NCI-H2081 treated with DMSO at 0.1 percent for 48 hours (cell line): ENCODE data around the gene TSPAN32.
"Not testable (repeated sequence)": the region's sequence is repeated elsewhere in the genome, so short reads cannot be mapped to it uniquely, and the experiment has no call there.

Experiments
- DNase-seq: peaks from one replicate; lab custom pipeline; 2025; lab: John Stamatoyannopoulos, UW

The TSPAN32 gene

GRCh38 chr11:2342981-2343380 is 41.2 kb downstream of the TSPAN32 start:
- DNase-seq = no peak

DNA sequence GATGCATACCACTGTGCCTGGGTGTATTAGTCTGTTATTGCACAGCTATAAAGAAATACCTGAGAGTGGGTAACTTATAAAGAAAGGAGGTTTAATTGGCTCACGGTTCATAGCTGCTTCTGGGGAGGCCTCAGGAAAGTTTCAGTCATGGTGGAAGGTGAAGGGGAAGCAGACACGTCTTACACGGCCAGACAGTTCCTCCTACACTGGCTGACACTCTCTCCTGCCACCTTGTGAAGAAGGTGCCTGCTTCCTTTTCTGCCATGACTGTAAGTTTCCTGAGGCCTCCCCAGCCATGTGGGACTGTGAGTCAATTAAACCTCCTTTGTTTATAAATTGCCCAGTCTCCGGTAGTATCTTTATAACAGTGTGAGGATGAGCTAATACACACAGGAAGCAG is 41.7 kb downstream of the TSPAN32 start:
- no peak for DNase-seq

DNA sequence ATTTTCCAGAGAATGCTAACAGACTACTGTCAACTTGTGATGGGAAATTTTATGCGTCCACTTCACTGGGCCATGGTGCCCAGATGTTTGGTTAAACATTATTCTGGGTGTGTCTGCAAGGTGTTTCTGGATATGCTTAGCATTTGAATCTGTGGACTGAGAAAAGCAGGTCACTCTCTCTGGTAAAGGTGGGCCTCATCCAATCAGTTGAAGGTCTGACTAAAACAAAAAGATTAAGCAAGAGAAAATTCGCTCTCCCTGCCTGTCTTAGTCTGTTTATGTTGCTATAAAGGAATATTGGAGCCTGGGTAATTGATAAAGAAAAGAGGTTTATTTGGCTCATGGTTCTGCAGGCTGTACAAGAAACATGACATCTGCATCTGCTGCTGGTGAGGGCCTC is 43.2 kb downstream of the TSPAN32 start:
- no peak for DNase-seq

GRCh38 chr11:2346014-2346413 is 44.2 kb downstream of the TSPAN32 start:
- no peak for DNase-seq

DNA sequence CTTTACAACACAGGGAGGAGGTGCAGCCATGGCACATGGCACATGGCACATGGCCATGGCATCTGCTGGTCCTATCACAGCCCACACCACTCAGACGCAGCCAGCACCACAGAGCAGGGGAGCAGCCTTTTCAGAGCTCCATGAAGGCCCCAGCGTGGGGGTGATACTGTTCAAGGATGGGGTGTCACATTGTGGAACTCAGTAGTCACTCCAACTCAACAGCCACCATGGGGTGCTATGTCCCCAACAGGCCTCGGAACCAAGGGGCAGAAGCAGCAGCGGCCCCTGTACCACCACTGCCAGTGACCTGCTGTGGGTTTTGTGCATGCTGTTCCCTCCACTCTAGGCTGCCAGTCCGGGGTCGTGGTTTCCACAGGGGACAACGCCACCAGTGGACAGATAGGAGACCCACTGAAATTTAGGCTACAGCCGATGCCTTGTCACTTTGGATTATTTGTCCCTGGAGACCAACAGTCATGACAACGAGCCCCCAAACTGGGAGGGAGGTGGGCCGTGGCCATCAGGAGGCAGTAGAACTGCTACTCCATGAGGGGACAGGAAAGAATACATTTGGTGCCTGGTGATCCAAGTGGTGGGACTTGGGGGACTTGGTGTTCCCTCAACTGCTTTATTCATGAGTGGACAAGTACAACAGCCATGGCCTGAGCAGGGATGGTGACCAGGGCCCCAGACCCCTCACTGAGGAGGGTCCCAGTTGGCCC is 44.9 kb downstream of the TSPAN32 start:
- DNase-seq = no peak

GRCh38 chr11:2347308-2347830 is 45.6 kb downstream of the TSPAN32 start:
- no peak for DNase-seq

- DNase-seq = no peak
These were observed 47.2 kb downstream of the TSPAN32 start for GRCh38 chr11:2348986-2349385.

DNA sequence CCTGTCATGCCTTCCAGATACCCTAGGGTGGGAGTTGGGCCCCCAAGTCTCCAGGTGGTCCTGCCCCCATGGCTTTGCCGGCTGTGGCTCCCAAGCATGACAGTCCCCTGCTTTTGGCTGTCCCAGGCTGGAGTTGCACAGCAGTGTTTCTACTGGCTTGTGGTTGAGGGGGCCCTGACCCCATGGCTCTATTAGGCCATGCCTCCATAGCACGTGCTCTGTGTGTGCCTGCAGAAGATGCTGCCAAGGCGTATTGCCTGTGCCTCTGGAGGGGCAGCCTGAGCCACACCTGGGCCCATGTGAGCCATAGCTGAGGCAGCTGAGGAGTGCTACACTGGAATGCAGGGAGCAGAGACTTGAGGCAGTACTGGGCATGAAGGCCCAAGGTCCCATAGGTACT is 49.9 kb downstream of the TSPAN32 start:
- DNase-seq = no peak

DNA sequence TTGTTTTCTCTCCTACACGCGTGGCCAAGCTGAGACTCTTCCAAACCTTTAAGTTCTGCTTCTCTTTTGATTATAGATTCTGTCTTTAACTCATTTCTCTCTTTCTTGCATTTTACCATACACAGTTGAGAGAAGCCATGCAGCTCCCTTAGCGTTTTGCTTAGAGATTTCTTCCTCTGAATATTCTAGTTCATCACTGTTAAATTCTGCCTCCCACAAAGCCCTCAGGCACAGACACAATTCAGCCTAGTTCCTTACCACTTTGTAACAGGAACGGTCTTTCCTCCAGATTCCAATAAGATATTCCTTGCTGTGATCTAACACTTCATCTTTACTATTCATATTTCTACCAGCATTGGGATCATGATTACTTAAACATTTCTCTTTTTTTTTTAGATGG is 50.6 kb downstream of the TSPAN32 start:
- DNase-seq = no peak

GRCh38 chr11:2355000-2355644 is 53.3 kb downstream of the TSPAN32 start:
- DNase-seq = no peak

- DNase-seq = no peak
These were observed 55.4 kb downstream of the TSPAN32 start for GRCh38 chr11:2357246-2357645.

GRCh38 chr11:2357651-2358050 is 55.8 kb downstream of the TSPAN32 start:
- not testable (repeated sequence) for DNase-seq

DNA sequence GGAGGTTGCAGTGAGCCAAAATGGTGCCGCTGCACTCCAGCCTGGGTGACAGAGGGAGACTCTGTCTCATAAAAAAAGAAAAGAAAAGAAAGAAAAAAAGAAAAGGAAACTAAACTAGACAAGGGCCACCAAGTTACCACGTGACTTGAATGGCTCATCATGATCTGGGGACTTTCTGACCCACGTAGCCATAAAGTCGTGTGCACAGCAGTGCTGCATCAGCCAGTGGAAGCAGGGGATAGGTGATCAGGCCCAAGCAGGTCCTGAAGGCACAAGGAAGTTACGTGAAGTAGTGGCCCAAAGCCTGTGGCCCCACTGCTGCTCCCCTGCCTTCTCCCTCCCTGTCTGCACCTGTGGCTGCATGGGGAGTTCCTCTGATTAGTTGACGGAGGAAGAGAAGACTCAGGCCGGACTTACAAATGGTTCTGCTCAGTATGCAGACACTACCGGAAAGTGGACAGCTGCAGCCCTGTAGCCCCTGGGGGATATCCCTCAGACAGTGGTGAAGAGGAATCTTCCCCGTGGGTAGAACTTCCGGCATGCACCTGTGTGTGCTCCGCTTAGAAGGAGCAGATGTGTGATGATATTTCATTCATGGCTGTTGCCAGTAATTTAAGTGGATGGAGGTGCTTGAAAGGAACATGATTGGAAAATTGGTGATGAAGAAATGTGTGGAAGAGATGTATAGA is 57.1 kb downstream of the TSPAN32 start:
- DNase-seq = no peak

- DNase-seq = no peak
These were observed 57.7 kb downstream of the TSPAN32 start for GRCh38 chr11:2359557-2359956.

GRCh38 chr11:2360081-2360642 is 58.3 kb downstream of the TSPAN32 start:
- no peak for DNase-seq

DNA sequence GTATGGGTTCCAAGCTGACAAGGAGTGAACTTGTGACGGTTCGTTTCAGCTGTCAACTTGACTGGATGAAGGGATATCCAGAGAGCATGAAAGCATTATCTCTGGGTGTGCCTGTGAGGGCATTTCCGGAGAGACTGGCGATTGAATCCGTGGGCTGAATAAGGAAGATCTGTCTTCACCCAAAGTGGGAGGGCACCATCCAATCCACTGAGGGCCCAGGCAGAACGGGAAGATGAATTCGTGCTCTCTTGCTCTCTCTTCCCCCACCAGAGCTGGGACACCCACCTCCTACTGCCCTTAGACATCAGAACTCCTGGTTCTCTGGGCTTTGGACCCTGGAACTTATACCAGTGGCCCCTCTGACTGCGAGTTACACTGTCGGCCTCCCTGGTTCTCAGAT is 59.8 kb downstream of the TSPAN32 start:
- DNase-seq = no peak

- DNase-seq = no peak
These were observed 60.6 kb downstream of the TSPAN32 start for GRCh38 chr11:2362414-2362813.

GRCh38 chr11:2363130-2363529 is 61.3 kb downstream of the TSPAN32 start:
- no peak for DNase-seq

DNA sequence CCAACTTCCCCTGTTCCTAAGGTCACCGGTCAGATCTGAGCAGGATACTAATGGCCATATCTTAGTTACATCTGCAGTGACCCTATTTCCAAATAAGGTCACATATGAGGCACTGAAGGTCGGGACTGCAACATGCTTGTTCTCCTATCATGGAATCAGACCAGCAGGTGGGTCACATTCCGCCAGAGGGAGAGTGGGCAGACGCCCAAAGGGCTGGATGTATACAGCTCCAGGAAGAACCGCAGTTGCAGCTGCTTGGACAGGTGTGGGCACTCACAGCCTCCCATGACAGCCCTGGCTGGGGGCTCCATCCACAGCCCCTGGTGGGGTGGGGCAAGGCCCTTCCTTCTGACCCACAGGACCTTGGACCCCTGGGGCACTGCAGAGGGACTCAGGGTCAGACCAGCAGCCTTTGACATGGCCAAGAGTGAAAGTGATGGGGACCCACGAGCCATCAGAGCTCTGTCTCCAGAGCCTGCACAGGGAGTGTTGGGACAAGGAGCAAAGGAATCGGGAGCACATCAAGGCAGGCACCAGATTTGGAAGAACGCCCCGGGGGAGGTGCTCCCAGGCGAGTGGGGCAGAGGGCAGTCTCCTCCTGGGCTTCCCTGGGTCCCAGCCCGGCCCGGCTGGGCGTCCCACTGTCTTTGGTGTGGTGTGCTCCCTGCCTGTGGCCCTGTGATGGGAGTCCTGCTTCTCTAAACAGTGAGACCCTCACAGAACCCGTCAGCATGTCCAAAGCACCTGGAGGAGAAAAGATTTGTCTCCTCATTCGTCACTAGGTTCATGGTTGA is 62.0 kb downstream of the TSPAN32 start:
- no peak for DNase-seq

- not testable (repeated sequence) for DNase-seq
These were observed 62.6 kb downstream of the TSPAN32 start for GRCh38 chr11:2364386-2364785.

DNA sequence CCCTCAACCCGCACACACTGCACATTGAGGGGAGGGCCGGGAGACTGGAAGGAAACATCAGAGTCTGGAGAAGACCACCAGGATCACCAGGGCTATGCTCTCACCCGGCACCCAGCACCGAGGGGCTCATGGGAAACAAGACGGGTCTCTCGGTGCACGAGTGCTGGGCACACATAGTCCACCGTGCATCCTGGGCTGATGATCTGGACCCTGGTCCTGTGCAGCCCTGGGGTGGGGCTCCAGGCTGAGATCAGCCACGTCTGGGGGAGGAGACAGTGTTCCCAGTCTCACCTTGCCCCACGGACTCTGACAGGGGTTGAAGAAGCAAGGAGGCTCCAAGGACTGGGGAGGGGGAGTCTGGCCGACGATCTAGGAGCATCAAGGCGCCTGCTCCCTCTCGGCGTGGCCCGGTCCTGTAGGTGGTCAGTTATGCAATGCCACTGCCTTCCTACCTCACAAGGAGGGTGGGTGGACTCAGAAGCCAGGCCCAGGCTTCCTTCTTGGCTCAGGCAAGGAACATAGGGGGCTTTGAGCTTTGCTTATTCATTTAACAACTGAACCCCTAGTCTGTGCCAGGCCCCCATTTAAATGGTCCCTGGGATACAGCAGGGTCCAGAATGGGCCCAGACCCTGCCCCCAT is 63.9 kb downstream of the TSPAN32 start:
- no peak for DNase-seq
